HG03064 (cell line): ENCODE measurements around the gene OAF.

ENCODE experiments used
- ATAC-seq: cut with Tn5 transposase; IDR thresholded peaks from one replicate; pipeline ENCODE4 v1.9.1; 2021; ENCODE audit warnings: low read depth; ENCODE audit not compliant: unreplicated experiment

The OAF gene

GRCh38 chr11:120219232-120219937 lies 8.6 kb downstream of the OAF start:
- ATAC-seq, result no peak

GRCh38 chr11:120219938-120220746 lies 9.3 kb downstream of the OAF start:
- no peak for ATAC-seq

GRCh38 chr11:120220747-120221037 lies 9.9 kb downstream of the OAF start:
- ATAC-seq, result no peak

GRCh38 chr11:120221115-120221752 lies 10.4 kb downstream of the OAF start:
- no peak for ATAC-seq

- ATAC-seq, result no peak
Observed at GRCh38 chr11:120222916-120223315, 12.1 kb downstream of the OAF start.

GRCh38 chr11:120223793-120224192 lies 13.0 kb downstream of the OAF start:
- ATAC-seq, result no peak

- no peak for ATAC-seq
Observed at GRCh38 chr11:120224361-120224760, 13.5 kb downstream of the OAF start.

GRCh38 chr11:120224972-120225909 lies 14.4 kb downstream of the OAF start:
- no peak for ATAC-seq

- ATAC-seq, result no peak
Observed at GRCh38 chr11:120226242-120226641, 15.4 kb downstream of the OAF start.

GRCh38 chr11:120226714-120227113 lies 15.9 kb downstream of the OAF start:
- no peak for ATAC-seq

- no peak for ATAC-seq
Observed at GRCh38 chr11:120227228-120227852, 16.5 kb downstream of the OAF start.

GRCh38 chr11:120228794-120229384 lies 18.1 kb downstream of the OAF start:
- no peak for ATAC-seq

- ATAC-seq, result no peak
Observed at GRCh38 chr11:120229451-120230424, 18.9 kb downstream of the OAF start.

GRCh38 chr11:120230433-120231071 lies 19.7 kb downstream of the OAF start:
- ATAC-seq, result no peak

GRCh38 chr11:120231963-120232362 lies 21.1 kb downstream of the OAF start:
- ATAC-seq, result no peak

GRCh38 chr11:120233207-120233803 lies 22.5 kb downstream of the OAF start:
- no peak for ATAC-seq

GRCh38 chr11:120235024-120235628 lies 24.3 kb downstream of the OAF start:
- ATAC-seq, result no peak
